ENCODE measurements around the gene MAGOH. TPM values are rescaled to one million over a fixed set of nuclear protein-coding genes. Genes with fewer than 3 reads are reported as not detected.
A peak's percentile ranks its signal among the peaks of the same experiment; 100 is the strongest.

MAGOH gene
- 10 to 100 TPM in 3 of 5 donors, 1 to 10 TPM in 2; 2.9 to 58.3 (median 25.5) TPM for total RNA-seq
- 100 to 1,000 TPM in 1 of 3 donors, 10 to 100 TPM in 2; 73.3 to 105 (median 81.9) TPM for polyA plus RNA-seq
- long read RNA-seq, donor 1, transcript MAGOH-202 (5 exons, 756 nt), result major isoform, 11 of 16 reads
- long read RNA-seq, donor 1, partial matches to known transcripts, result 0 of 16 reads
- long read RNA-seq, donor 1, other reads (novel, unspliced or antisense), result 0 of 16 reads
- long read RNA-seq, donor 2, transcript MAGOH-201 (4 exons, 500 nt), result minor isoform, 6 of 13 reads
- long read RNA-seq, donor 2, transcript MAGOH-202 (5 exons, 756 nt), result major isoform, 7 of 13 reads
- long read RNA-seq, donor 2, partial matches to known transcripts, result 0 of 13 reads
- long read RNA-seq, donor 2, other reads (novel, unspliced or antisense), result 0 of 13 reads
- long read RNA-seq, donor 3, transcript MAGOH-202 (5 exons, 756 nt), result major isoform, 16 of 21 reads
- long read RNA-seq, donor 3, partial matches to known transcripts, result 0 of 21 reads
- long read RNA-seq, donor 3, other reads (novel, unspliced or antisense), result 0 of 21 reads
- long read RNA-seq, donor 4, partial matches to known transcripts, result 0 of 4 reads
- long read RNA-seq, donor 4, other reads (novel, unspliced or antisense), result 0 of 4 reads
- long read RNA-seq, donor 5, transcript MAGOH-201 (4 exons, 500 nt), result minor isoform, 8 of 30 reads
- long read RNA-seq, donor 5, transcript MAGOH-202 (5 exons, 756 nt), result major isoform, 21 of 30 reads
- long read RNA-seq, donor 5, partial matches to known transcripts, result 0 of 30 reads
- long read RNA-seq, donor 5, other reads (novel, unspliced or antisense), result 0 of 30 reads
- long read RNA-seq, donor 6, result 0 reads
- long read RNA-seq, donor 7, transcript MAGOH-201 (4 exons, 500 nt), result minor isoform, 6 of 36 reads
- long read RNA-seq, donor 7, transcript MAGOH-202 (5 exons, 756 nt), result major isoform, 30 of 36 reads
- long read RNA-seq, donor 7, partial matches to known transcripts, result 0 of 36 reads
- long read RNA-seq, donor 7, other reads (novel, unspliced or antisense), result 0 of 36 reads
- long read RNA-seq, donor 8, transcript MAGOH-202 (5 exons, 756 nt), result major isoform, 13 of 20 reads
- long read RNA-seq, donor 8, transcript MAGOH-201 (4 exons, 500 nt), result minor isoform, 6 of 20 reads
- long read RNA-seq, donor 8, partial matches to known transcripts, result 0 of 20 reads
- long read RNA-seq, donor 8, other reads (novel, unspliced or antisense), result 0 of 20 reads
- long read RNA-seq, donor 9, transcript MAGOH-202 (5 exons, 756 nt), result major isoform, 23 of 32 reads
- long read RNA-seq, donor 9, transcript MAGOH-201 (4 exons, 500 nt), result minor isoform, 5 of 32 reads
- long read RNA-seq, donor 9, partial matches to known transcripts, result 0 of 32 reads
- long read RNA-seq, donor 9, other reads (novel, unspliced or antisense), result 0 of 32 reads
- long read RNA-seq, donor 10, transcript MAGOH-202 (5 exons, 756 nt), result major isoform, 10 of 16 reads
- long read RNA-seq, donor 10, partial matches to known transcripts, result 0 of 16 reads
- long read RNA-seq, donor 10, other reads (novel, unspliced or antisense), result 0 of 16 reads

- WGBS, 5 donors, result 6% methylated on average over 47 to 64 of the region's 64 CpGs
- peak; percentile 94 to 99 for DNase-seq
- TF ChIP-seq POLR2A (IDR thresholded peaks at IDR 0.05) (peak in 2 of 4 donors; percentile 37 to 63), EP300 (IDR thresholded peaks at IDR 0.05) (peak; percentile 2), CTCF (IDR thresholded peaks at IDR 0.05) (no peak), POLR2AphosphoS5 (IDR thresholded peaks at IDR 0.05) (peak; percentile 93 to 99 (median 98))
- no peaks in the 10 kb centered on the region for H3K9me3 ChIP-seq
- H3K27me3 ChIP-seq, result no peaks in the 10 kb centered on the region
- peak within 1 kb of the TSS; percentile 62 to 89 (median 86) for H3K27ac ChIP-seq
- peaks cover 21 to 38% (median 32%) of the 10 kb centered on the region in 4 donors for H3K4me1 ChIP-seq
- peaks cover 14 to 29% (median 28%) of the 10 kb centered on the region in 4 donors for H3K36me3 ChIP-seq
- intact Hi-C loops (cut with DNase I; ENCODE audit: low total_unique reads), result no loop called here
- H3K4me3 ChIP-seq, result peak within 1 kb of the TSS; percentile 78 to 99 (median 87)
Measured at GRCh38 chr1:53238197-53239155, at the start of gene MAGOH. MAGOH (minus strand) TSS chr1:53238518; CDS start chr1:53238448, 70 bp downstream.

- Histone ChIP-seq H3K36me3 (no peaks in the 10 kb centered on the region), H3K27ac (no peak overlapping the region), H3K4me3 (no peak overlapping the region), H3K4me1 (no peaks in the 10 kb centered on the region), H3K27me3 (peaks cover 0 to 6% (median 0%) of the 10 kb centered on the region in 3 donors), H3K9me3 (no peaks in the 10 kb centered on the region)
- no peak for DNase-seq
- 71 to 84% (median 76%) methylated on average over 4 of the region's 4 CpGs for WGBS, 5 donors
- intact Hi-C loops (cut with DNase I; ENCODE audit: low total_unique reads), result no loop called here
- no peak for TF ChIP-seq POLR2AphosphoS5 (IDR thresholded peaks at IDR 0.05)
Measured at GRCh38 chr1:53286955-53287354, 48.6 kb upstream of the MAGOH start.

GRCh38 chr1:53285969-53286760 lies 47.8 kb upstream of the MAGOH start:
- Histone ChIP-seq H3K4me1 (no peaks in the 10 kb centered on the region), H3K27me3 (peaks cover 0 to 6% (median 0%) of the 10 kb centered on the region in 3 donors), H3K27ac (no peak overlapping the region), H3K4me3 (no peak overlapping the region), H3K36me3 (no peaks in the 10 kb centered on the region), H3K9me3 (no peaks in the 10 kb centered on the region)
- 80 to 87% (median 82%) methylated on average over 8 of the region's 8 CpGs for WGBS, 5 donors
- intact Hi-C loops (cut with DNase I; ENCODE audit: low total_unique reads), result no loop called here
- no peak for DNase-seq
- no peak for TF ChIP-seq CTCF (IDR thresholded peaks at IDR 0.05)
- TF ChIP-seq EP300 (IDR thresholded peaks at IDR 0.05), result no peak
- TF ChIP-seq POLR2AphosphoS5 (IDR thresholded peaks at IDR 0.05), result no peak
- TF ChIP-seq POLR2A (IDR thresholded peaks at IDR 0.05), result no peak

Data from stomach (tissue), 19 donors.